ENCODE results near the gene MAP3K3. TPM values are rescaled to one million over a fixed set of nuclear protein-coding genes. Genes with fewer than 3 reads are reported as not detected.

Gene MAP3K3
- polyA plus RNA-seq (2011; rRNA removed) (20.2 and 32.5 TPM in 2 replicates), polyA minus RNA-seq (2011; rRNA and poly(A)+ RNA removed) (24.8 and 29.7 TPM in 2 replicates)

GRCh38 chr17:63621684-63622573 lies at the start of gene MAP3K3:
Gene MAP3K3, plus strand, starts transcription at chr17:63622417. Its CDS starts 343 bp downstream, at chr17:63622760.
- H3K27me3 ChIP-seq (ENCODE audit: control insufficient read depth, insufficient read depth, low read length): no peaks in the 10 kb centered on the region
- no peaks in the 10 kb centered on the region for H3K36me3 ChIP-seq (ENCODE audit: control insufficient read depth, insufficient read depth, low read length)
- CTCF ChIA-PET: interaction anchor here (1.0 to 5.1 kb wide), 4 partner anchors 10 to 193 kb away, joined by 3 to 32 read pairs (median 6); no protein-coding TSS in a partner anchor
- H3K4me3 ChIP-seq (ENCODE audit: low read depth, low read length): peak within 1 kb of the TSS; percentile 52
- POLR2A ChIA-PET: interaction anchor here (1.0 kb wide), 1 partner anchor 196 kb away, joined by 4 read pairs; no protein-coding TSS in a partner anchor
- DNase-seq (ENCODE audit: low read depth): peak; percentile 99
- peak; percentile 27; the same call in 1 of the 2 replicates for TF ChIP-seq CTCF (IDR thresholded peaks at IDR 0.05; ENCODE audit: insufficient read depth, low read depth, low read length)

- CTCF ChIA-PET: interaction anchor here (0.6 to 1.7 kb wide), 4 partner anchors 13 to 38 kb away, joined by 3 to 5 read pairs (median 4); no protein-coding TSS in a partner anchor
- no peak for DNase-seq (ENCODE audit: low read depth)
Observed at GRCh38 chr17:63573634-63574033, 48.6 kb upstream of the MAP3K3 start.

DNA sequence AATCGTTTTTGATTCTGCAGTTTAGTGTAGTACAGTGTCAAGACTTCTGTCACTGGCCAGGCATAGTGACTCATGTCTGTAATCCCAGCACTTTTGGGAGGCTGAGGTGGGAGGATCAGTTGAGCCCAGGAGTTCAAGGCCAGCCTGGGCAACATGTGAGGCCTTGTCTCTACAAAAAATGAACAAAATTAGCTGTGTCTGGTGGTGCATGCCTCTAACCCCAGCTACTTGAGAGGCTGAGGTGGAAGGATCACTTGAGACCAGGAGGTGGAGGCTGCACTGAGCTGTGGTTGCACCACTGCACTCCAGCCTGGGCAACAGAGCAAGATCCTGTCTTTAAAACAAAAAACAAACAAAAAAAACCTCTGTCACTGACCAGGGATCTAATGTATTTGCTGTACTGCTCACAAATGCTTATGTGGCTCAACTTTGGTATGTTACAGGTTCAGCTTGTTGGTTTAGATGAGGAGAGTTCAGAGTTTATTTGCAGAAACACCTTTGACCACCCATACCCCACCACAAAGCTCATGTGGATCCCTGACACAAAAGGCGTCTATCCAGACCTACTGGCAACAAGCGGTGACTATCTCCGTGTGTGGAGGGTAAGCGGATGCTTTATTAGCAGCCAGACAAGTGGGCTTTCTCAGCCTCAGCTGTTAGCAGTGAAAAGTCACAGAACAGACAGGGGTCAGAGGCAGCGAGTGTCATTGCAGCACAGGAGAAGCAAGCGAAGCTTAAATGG lies 44.0 kb upstream of the MAP3K3 start:
- no peak overlapping the region for H3K4me3 ChIP-seq (ENCODE audit: low read depth, low read length)
- H3K27me3 ChIP-seq (ENCODE audit: control insufficient read depth, insufficient read depth, low read length): no peaks in the 10 kb centered on the region
- H3K36me3 ChIP-seq (ENCODE audit: control insufficient read depth, insufficient read depth, low read length): peaks cover 19% of the 10 kb centered on the region
- no peak for TF ChIP-seq CTCF (IDR thresholded peaks at IDR 0.05; ENCODE audit: insufficient read depth, low read depth, low read length)
- CTCF ChIA-PET: interaction anchor here (2.7 kb wide), 1 partner anchor 152 kb away, joined by 9 read pairs; no protein-coding TSS in a partner anchor
- DNase-seq (ENCODE audit: low read depth): no peak
- POLR2A ChIA-PET: no interaction called here

More at GRCh38 chr17:63573634-63574033, 48.6 kb upstream of the MAP3K3 start:
- no peaks in the 10 kb centered on the region for H3K27me3 ChIP-seq (ENCODE audit: control insufficient read depth, insufficient read depth, low read length)
- no peak overlapping the region for H3K4me3 ChIP-seq (ENCODE audit: low read depth, low read length)
- H3K36me3 ChIP-seq (ENCODE audit: control insufficient read depth, insufficient read depth, low read length): peaks cover 1% of the 10 kb centered on the region; the same call in 1 of the 2 replicates
- POLR2A ChIA-PET: no interaction called here
- peak; percentile 28 for TF ChIP-seq CTCF (IDR thresholded peaks at IDR 0.05; ENCODE audit: insufficient read depth, low read depth, low read length)

DNA sequence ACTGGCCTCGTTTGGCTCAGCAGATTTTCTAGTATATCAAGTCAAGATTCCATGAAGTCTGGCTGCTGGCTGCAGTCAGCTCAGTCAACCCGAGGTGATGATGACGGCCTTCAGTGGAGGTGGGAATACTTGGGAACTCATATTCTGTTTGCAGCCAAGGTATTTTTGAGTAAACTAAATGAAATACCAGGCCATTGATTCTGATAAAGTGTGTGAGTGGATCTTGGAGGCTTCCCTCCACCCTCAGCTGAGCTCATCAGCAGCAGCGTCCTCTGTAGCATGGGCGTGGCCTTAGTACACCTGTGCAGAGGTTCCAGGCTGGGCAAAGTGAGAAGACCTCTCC lies 43.5 kb upstream of the MAP3K3 start:
- no peak for TF ChIP-seq CTCF (IDR thresholded peaks at IDR 0.05; ENCODE audit: insufficient read depth, low read depth, low read length)
- no peak for DNase-seq (ENCODE audit: low read depth)
- Histone ChIP-seq H3K36me3 (ENCODE audit: control insufficient read depth, insufficient read depth, low read length) (peaks cover 21% of the 10 kb centered on the region), H3K4me3 (ENCODE audit: low read depth, low read length) (no peak overlapping the region), H3K27me3 (ENCODE audit: control insufficient read depth, insufficient read depth, low read length) (no peaks in the 10 kb centered on the region)
- ChIA-PET POLR2A (no interaction called here), CTCF (interaction anchor here (2.7 kb wide), 1 partner anchor 153 kb away, joined by 9 read pairs; no protein-coding TSS in a partner anchor)

All from BJ (cell line).